ENCODE measurements around the gene RBM26.
"Not testable (repeated sequence)": the region's sequence is repeated elsewhere in the genome, so short reads cannot be mapped to it uniquely, and the experiment has no call there.

Gene RBM26

DNA sequence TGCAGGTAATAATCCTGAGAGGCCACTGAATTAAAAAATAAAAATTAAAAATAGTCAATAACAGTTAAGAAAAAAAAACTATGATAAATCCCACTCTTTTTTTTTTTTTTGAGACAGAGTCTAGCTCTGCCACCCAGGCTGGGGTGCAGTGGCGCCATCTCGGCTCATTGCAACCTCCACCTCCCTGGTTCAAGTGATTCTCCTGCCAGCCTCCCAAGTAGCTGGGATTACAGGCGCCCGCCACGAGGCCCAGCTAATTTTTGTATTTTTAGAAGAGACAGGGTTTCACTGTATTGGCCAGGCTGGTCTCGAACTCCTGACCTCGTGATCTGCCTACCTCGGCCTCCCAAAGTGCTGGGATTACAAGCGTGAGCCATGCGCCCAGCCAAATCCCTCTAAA, 56.4 kb downstream of the RBM26 start:
- DNase-seq (ENCODE audit: low read depth); H3K4me3 ChIP-seq (ENCODE audit: low read depth, low read length): not testable (repeated sequence)

DNA sequence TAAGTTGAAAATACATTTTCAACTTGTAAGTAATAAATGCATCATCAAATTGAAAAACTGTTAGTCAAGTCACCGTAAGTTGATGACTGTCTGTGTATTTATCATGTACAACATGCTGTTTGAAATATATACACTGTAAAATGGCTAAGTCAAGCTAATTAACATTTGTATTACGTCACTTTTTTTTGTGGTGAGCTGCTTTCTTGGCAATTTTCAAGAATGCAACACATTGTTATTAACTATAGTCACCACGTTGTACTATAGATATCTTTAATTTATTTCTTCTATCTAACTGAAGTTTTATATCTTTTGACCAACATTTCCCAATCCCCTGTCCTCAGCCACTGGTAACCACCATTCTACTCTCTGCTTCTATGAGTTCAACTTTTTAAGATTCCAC, 57.0 kb downstream of the RBM26 start:
- no peak for DNase-seq (ENCODE audit: low read depth)
- H3K4me3 ChIP-seq (ENCODE audit: low read depth, low read length): no peak overlapping the region

DNA sequence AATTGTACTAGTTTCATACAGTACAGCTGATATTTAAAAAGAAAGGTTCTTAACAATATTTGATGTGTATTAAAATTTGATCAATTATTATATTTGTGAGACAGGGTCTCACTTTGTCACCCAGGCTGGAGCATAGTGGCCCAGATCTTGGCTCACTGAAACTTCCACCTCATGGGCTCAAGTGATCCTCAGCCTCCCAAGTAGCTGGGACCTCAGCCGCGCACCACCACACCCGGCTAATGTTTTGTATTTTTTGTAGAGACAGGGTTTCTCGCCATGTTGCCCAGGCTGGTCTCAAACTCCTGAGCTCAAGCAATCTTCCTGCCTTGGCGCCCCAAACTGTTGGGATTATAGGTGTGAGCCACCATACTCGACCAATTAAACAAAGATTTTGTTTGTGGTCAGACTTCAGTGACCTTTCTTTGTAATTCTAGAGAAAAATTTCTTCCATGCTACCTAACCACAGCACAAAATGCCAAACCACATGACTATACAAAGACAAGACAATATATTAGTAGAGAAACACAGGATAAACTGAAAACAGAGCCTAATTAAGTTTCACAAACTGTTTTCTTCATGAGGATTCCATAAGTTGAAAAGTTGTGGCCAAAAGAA, 59.6 kb downstream of the RBM26 start:
- DNase-seq (ENCODE audit: low read depth): no peak
- H3K4me3 ChIP-seq (ENCODE audit: low read depth, low read length): no peak overlapping the region

DNA sequence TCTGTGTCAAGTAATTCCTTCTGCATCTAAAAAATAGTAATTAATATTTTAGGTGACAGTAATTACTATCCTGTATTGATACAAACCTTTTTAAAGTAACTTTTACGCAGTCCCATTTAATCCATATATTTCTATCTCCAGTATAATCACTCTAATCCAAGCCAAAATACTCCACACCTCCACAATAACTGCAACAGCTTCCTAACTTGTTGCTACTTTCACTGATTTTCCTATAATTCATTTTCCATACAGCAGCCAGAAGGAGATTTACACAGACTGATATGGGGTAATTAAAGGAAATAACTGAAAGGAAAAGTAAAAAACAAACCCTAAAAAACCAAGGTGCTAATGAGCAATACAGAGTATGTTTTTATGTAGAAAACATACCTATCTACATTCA, 64.9 kb downstream of the RBM26 start:
- H3K4me3 ChIP-seq (ENCODE audit: low read depth, low read length): no peak overlapping the region
- no peak for DNase-seq (ENCODE audit: low read depth)

DNA sequence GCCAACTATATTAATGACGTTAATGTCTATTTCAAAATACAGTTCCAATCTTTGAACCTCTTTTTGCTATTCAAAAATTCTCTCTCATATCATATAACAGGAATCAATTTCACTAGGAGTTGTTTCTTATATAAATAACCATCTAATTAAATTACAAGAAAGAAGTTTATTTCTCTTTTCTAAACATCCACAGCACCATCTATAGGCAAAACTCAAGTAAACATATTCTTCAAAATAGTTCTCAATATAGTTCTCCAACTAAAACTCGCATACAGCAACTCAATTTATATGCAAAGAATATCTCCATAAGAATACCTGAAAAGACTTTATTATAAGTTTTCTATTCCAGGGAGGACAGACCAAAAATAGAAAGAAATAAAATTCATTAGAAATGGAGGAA, 65.6 kb downstream of the RBM26 start:
- H3K4me3 ChIP-seq (ENCODE audit: low read depth, low read length): no peak overlapping the region
- DNase-seq (ENCODE audit: low read depth): no peak

DNA sequence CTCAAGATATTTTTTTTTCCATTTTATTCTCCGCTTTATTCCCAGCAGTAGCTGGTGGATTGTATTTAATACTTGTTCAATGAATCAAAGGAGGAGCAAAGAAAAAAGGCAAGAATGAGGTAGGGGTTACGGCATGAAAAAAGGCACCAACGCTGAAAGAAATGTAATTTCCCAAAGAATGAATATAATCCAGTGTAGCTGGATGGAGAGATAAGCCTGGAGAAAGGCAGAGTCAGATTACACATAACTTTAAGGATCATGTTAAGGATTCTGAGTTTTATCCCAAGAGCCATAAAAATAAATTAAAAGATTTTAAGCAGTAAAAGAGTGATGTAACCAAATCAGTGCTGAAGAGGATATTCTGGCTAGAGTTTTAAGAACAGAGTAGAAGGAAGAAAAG, 67.7 kb downstream of the RBM26 start:
- no peak overlapping the region for H3K4me3 ChIP-seq (ENCODE audit: low read depth, low read length)
- DNase-seq (ENCODE audit: low read depth): no peak

DNA sequence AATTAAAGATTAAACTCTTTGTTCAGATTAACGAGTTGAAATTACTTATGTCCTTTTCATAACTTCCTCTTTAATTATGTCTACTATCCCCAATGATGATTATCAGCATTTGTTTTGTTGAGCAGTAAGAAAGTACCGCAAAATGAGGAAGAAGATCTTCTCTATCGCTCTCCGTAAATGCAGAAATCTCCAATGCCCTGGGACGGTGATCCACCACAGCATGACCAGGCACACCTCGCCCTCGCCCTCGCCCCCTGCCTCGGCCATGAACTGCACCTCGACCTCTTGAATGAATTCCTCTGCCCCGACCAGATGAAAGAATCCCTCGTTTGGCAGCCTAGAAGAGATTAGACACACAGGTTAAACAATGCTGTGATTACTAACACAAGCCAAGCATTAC, 69.1 kb downstream of the RBM26 start:
- no peak overlapping the region for H3K4me3 ChIP-seq (ENCODE audit: low read depth, low read length)
- no peak for DNase-seq (ENCODE audit: low read depth)

DNA sequence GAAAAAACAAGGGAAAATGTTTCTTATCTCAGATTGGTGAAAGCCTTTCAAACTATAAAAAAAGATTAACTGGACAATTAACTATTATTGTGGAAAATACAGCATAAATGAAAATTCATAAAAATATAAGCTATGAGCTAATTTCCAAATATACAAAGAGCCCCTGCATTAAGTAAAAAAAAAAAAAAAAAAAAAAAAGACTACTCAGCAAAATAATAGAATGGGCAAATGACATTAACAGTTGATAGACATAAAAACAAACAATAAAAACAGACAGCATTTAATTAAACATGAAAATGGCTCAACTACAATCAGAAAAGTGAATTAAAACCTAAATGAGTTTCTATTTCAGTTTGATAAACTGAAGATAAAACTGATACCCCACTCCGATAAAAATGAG, 77.5 kb downstream of the RBM26 start:
- H3K4me3 ChIP-seq (ENCODE audit: low read depth, low read length): no peak overlapping the region
- no peak for DNase-seq (ENCODE audit: low read depth)

DNA sequence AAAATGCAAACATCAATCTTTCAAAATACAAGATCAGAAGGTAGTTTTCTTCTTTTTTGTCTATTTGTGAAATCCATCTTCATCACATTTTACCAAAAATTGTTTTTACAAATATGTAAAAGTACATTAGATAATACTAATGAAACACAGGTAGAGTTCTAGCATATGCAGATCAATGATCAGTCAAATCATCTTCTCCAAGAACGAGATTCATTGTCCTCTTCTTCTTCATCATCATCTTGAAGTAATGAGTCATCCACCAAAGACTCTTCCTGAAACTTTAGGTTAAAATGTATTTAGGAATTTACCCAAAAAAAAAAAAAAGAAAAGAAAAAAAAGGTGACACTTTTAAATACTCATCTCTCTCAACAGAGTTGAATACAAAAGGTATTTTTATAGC, 85.6 kb downstream of the RBM26 start:
- H3K4me3 ChIP-seq (ENCODE audit: low read depth, low read length): no peak overlapping the region
- DNase-seq (ENCODE audit: low read depth): no peak

DNA sequence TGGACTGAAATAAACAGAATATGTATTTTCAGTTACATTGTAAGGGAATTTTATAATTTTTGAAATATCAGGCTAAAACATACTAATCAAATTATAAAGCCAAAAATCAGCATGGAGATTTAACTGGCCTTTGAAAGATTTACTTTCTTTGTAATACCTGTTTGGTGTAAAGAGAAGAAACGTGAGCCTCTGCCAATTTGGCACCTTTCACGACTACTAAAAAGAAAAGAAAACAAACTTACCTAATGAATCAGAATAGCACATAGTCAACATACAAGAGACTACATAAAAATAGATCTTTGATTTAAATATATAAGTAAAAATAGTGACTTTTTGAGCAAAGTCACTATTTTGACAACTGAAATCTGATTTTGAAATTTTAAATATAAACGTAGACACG, 87.4 kb downstream of the RBM26 start:
- DNase-seq (ENCODE audit: low read depth): no peak
- no peak overlapping the region for H3K4me3 ChIP-seq (ENCODE audit: low read depth, low read length)

DNA sequence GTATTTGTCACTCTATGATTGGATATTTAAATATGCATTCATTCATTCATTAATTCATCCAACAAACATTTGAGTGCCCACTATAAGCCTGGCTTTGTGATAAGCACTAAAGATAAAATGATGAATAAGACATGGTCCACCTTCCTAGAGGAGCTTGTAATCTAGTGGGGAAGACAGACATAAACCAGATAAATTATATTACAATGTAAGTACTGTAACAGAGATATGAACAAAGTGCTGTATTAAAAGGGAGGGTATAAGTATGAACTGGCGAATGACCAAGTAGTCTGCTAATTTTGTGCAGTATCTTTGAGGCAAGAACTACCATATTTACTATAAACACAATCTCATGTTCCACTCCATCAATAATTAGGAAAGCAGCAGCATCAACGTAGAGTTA, 88.2 kb downstream of the RBM26 start:
- no peak for DNase-seq (ENCODE audit: low read depth)
- no peak overlapping the region for H3K4me3 ChIP-seq (ENCODE audit: low read depth, low read length)

DNA sequence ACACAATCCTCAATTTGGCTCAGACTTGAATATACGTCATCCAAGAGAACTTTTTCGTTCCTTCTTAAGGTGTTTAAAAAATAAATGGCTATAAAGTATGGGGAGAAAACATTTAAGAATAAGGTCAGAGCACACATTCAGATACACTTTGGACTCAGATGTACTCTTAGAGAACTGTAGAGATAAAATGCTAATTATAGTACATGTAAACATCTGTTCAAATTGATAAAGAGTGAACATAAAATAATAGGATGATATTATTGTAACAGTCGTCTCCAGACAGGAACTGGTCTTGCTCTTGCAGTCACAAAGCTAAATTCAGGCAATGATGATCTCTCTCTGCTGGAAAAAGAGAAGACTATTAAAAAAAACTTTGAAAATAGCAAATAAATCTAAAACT, 91.4 kb downstream of the RBM26 start:
- H3K4me3 ChIP-seq (ENCODE audit: low read depth, low read length): no peak overlapping the region
- no peak for DNase-seq (ENCODE audit: low read depth)

DNA sequence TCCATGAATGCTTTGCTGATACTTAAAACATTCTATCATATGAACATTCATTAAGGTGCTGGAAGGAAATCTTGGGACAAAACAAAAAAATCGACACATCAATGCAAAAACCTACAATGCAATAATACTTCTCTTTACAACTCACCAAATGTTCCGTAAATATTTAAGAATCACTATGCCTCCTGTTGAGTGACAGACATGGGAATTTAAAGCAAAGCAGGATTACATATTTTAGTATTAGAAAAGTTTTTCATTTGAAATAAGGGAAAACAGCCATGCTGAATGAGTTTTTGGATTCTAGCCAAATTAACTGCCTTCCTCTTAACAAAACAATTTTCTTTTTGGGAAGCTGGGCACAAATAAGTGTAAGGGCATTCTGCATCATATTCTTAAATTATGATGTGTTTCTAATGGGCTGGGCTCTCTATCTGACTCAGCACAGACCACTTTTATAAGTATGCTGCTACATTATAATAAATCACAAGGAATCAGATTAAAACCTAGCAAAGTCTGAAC, 93.7 kb downstream of the RBM26 start:
- DNase-seq (ENCODE audit: low read depth): no peak
- no peak overlapping the region for H3K4me3 ChIP-seq (ENCODE audit: low read depth, low read length)

DNA sequence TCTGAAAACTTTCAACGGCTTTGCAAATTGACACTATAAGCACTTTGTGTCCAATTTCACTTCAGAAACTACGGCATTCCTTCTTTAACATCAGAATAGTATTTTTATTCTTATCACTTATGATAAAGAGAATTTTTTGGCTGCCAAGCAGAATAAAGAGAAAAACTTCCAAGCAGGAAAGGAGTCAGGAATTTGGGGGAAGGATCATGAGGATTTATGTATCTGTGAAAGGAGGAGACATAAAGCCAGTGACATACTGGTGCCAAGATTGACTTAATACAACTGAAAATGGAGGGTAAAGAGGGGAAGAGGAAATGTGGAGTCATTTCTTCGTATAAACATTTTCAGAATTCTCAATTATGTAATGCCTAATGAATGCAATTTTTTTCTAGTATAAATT, 94.7 kb downstream of the RBM26 start:
- H3K4me3 ChIP-seq (ENCODE audit: low read depth, low read length): no peak overlapping the region
- DNase-seq (ENCODE audit: low read depth): no peak

DNA sequence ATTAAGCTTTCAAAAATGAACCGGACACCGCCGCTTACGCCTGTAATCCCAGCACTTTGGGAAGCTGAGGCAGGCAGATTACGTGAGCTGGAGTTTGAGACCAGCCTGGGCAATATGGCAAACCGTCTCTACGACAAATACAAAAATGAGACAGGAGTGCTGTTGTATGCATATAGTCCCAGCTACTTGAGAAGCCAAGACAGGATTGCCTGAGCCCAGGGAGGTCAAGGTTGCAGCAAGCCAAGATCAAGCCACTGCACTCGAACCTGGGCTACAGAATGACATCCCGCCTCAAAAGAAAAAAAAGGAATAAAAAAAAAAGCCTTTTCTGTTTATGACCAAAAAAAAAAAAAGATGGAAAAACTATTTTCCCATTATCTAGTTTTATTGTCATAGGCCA, 96.4 kb downstream of the RBM26 start:
- H3K4me3 ChIP-seq (ENCODE audit: low read depth, low read length): no peak overlapping the region
- DNase-seq (ENCODE audit: low read depth): no peak

DNA sequence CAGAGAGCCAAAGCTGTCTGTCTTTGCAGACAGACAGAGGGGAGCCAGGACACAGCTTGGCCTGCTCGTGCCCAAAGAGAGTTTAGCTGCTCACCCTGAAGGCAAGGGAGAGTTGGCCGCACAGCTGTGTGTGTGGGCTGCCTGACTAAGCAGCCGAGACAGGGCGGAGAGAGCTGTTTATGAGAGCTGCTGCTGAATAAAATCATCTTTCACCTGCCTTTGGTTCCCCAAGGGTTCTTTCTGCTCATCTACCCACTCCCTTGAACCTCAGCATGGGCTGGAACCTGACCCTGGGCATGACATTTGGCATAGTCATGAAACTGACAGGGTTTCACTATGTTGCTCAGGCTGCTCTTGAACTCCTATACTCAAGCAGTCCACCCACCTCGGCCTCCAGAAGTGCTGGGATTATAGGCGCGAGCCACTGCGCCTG, 98.2 kb downstream of the RBM26 start:
- DNase-seq (ENCODE audit: low read depth): peak; percentile 17
- no peak overlapping the region for H3K4me3 ChIP-seq (ENCODE audit: low read depth, low read length)

DNA sequence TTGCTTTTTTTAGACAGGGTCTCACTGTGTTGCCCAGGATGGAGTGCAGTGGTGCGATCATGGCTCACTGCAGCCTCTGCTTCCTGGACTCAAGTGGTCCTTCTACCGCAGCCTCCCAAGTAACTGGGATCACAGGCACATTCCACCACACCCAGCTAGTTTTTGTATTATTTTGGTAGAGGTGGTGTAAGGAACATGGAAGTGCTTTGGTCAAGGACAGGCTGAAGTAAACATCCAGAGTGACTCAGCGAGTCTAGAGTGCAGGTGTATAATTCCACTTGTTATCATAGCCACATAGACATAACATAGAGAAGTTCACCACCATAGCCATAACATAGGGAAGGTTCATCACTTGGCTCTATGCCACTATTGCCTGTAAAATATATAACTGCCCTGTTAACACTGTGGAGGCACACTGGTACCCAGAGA, 98.6 kb downstream of the RBM26 start:
- H3K4me3 ChIP-seq (ENCODE audit: low read depth, low read length): no peak overlapping the region
- DNase-seq (ENCODE audit: low read depth): no peak

DNA sequence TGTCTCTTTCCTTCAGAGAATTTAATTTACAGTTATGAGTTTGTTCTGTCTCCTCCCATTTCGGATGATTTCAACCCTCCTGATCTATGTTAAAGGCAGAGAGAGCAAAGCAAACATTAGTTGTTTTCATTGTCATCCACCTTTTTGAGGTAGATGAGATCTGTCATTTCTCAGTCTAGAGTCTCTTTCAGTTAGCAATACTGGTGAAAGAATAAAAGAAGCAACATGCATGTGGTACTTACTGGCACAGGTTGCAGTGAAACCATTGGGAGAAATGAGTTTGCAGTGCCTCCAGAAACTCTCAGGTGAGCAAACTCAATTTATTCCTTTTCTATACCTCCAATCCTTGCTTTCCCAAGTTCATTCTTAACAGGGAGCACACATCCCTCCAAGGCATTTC, 99.4 kb downstream of the RBM26 start:
- DNase-seq (ENCODE audit: low read depth): no peak
- no peak overlapping the region for H3K4me3 ChIP-seq (ENCODE audit: low read depth, low read length)

DNA sequence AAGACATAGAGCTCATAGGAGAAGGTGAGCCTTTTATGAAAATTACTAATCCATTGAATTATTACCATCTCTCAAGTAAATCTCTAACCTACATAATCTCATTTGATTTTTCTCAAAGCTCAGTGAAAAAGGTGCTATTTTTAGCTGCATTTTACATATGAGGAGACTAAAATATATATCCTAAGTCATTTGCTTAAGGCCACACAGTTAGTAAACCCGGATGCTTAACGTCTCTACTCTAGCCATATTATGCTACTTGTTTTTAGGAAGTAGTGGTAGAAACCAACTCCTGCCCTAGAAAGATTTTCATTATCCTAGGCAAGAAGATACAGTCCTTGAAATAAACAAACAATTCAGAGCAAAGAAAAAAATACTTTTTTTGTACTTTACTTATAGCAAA, 108.9 kb downstream of the RBM26 start:
- H3K4me3 ChIP-seq (ENCODE audit: low read depth, low read length): no peak overlapping the region
- no peak for DNase-seq (ENCODE audit: low read depth)

DNA sequence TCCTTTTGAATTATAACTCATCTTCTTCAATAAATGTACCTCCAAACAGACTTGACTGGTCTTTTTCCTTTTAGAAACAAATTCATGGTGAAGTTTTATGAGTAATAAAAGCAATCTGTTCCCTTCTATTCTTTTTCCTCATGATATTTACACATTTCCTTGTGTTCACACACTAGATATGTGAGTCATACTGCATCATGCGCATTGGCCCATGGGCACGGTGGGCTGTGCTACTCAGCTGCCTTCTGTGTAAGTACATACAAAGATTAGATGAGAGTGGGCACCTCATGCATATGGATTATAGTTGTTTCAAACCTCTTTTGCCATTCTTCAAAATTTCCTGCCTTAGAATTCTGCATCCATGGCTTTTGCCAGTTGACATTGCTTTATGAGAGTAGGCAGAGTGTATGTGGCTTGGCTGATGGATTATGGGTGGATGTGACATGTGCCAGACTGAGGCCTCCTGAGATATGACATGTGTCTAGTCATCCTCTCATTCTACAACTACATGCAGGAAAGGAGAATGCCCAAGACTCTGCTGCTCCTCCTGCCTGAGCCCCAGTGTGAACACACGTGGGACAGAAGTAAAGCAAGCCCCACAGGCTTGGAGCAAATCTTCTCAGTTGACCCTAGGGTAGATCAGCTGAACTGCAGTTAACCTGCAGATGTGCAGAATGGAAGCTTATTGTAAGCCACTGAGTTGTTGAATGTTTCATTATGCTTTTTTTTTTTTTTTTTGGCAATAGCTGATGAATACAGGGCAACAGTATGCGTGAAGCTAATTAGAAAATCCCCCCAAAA, 109.9 kb downstream of the RBM26 start:
- DNase-seq (ENCODE audit: low read depth): no peak
- no peak overlapping the region for H3K4me3 ChIP-seq (ENCODE audit: low read depth, low read length)

DNA sequence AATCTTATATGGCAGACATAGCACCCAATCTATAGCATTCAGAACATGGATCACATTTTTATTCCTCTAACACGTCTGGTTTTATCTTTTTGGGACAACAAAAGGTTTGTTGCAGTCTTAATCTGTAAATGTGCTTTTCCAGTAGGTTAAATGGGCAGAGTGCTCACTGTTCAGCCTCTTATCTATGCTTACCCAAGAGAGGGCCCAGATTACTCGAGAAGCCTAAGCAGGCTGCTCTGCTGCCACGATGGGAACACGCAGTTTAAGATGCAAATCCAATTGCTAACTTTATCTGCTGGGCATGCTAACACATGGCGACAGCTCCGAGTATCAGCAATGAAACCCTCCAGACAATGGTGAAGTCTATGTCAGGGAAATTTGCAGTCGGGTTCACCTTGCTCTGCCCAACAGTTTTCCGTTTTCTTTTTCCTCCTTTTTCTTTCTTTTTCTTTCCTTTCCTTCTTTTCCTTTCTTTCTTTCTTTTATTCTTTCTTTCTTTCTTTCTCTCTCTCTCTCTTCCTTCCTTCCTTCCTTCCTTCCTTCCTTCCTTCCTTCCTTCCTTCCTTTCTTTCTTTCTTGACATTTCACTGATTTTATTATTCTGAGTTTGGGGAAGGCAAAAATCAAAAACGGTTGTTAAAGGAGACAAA, 115.3 kb downstream of the RBM26 start:
- no peak overlapping the region for H3K4me3 ChIP-seq (ENCODE audit: low read depth, low read length)
- DNase-seq (ENCODE audit: low read depth): no peak
